COR-L47 (cell line): ENCODE results near the gene ZNF610.

Source experiments
- DNase-seq: peaks from one replicate; lab custom pipeline; 2025; lab: John Stamatoyannopoulos, UW

Gene ZNF610

DNA sequence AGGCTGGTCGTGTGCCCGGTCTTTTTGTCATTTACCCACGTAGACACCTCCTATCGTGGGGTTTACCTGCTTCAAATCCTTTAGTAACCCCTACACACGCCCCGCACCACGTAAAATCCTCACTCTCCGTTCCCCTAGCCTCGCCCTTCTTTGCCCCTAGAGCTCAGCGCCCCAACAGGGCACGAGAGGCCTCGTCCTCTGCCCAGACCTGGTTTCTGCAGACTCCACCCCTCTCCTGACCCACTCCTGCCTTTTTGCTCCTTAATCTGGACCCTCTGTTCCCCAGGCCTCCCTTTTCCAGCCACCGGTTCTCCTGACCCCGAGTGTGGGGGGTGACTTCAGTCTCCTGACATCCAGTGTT, 62.0 kb downstream of the ZNF610 start:
- DNase-seq: no peak

DNA sequence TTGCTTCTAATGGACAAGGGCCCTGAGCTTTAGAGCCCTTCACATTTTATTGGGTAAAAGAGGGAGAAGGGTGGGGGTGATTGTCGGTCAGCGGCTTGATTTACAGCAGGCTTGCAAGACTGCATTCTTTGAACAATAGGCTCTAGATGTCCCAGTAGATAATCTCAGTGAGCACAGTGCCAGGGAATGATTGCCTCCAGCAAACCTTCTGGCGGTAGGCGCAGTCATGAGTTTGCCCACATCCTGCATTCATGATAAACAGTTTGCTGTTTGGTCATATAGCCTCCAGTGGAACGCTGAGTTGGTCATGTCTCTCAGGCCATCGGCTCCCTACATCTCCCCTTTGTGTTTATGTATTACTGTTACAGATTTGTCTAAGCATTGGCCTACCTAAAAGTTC, 74.2 kb downstream of the ZNF610 start:
- DNase-seq: no peak

DNA sequence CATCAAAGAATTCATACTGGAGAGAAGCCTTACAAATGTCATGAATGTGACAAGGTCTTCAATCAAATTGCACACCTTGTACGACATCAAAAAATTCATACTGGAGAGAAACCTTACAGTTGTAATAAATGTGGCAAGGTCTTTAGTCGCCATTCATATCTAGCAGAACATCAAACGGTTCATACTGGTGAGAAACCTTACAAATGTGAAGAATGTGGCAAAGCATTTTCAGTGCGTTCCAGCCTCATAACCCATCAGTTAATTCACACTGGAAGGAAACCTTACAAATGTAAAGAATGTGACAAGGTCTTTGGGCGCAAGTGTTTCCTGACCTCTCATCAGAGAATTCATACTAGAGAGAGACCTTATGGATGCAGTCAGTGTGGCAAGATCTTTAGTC, 79.7 kb downstream of the ZNF610 start:
- no peak for DNase-seq
